ENCODE results near the gene FAM81A.

Gene FAM81A

DNA sequence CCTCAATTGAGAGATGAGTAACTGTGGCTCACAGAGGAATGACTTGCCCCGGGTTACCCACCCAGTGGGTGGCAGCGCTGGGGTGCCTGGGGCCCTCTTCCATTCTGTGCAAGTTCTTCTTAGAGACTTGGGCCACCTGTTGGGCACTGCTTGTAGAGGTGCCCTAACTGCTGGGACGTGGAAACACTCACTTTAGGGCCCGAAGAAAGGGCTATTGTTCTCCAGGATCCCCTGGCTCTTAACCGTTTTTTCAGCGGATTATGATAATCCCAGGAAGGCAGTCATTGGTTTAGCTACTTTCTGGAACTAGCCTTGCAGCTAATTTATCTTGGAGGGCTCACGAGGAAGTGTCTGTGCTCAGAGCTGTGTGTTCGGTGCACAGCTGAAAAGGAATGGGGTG lies 107.6 kb downstream of the FAM81A start:
- DNase-seq = no peak

DNA sequence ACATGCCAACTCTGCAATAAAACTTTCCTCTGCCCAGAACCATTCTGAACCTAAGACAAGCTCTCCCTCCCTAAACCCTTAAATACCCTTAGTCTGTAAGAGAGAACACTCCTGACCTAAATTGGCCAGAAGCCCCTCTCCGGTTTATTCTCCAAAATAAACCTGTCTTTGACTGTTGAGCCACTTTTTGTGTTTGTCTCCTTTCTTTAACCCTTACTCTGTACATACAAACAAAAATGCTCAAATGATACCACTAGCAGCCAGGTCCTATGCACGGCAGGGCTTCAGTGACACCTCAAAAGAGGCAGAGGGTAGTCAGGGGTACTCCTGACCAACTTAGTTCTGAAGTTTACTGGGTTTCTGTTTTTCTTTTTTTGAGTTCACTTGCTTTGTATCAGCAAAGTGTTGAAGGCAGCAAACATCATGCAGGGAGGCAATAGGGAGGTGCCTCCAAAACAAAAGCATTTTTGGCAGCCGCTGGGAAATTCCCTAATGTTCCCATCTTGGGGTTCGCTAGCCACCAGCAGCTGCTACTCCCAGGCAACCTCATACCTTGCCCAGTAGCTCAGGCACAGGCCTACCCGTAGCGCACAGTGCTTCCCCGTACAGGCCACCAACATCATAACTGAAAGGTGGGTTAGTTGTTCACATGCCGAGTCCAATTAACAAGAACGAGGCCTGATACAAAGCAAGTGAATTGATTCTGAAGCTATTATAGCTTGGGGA lies 110.7 kb downstream of the FAM81A start:
- no peak for DNase-seq

DNA sequence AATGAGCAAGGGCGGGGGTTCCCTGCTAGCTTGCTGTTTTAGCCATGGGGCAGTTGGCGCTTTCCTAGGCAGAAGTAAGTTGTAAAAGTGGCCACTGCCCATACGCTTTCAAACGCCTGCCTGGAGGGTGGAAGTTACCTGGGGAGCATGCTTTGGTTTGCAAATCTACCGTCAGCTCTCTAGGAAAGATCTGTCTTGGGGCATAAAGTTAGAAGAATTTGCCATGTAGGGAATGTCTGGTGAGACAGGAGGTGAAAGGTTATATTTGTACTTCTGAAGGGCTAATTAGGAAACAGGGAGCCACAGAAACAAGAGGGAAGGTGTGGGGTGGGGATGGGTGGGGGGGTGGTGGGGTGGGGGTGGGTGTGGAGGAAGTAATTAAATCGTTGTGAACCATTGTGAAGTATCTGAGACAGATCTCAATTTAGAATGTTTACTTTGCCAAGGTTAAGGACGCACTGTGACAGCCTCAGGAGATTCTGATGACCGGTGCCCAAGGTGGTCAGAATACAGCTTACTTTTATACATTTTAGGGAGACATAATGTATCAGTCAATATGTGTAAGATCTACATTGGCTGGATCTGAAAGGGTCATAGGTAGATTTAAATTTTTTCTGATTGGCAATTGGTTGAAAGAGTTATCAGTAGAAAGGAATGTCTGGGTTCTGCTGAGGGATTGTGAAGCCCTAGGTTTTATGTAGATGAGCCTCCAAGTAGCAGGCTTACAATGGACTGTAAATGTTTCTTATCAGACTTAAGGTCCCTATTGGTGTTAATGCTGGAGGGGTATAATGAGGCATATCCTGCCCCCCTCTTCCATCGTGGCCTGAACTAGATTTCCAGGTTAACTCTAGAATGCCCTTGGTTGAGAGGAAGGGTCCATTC lies 111.6 kb downstream of the FAM81A start:
- DNase-seq = no peak

DNA sequence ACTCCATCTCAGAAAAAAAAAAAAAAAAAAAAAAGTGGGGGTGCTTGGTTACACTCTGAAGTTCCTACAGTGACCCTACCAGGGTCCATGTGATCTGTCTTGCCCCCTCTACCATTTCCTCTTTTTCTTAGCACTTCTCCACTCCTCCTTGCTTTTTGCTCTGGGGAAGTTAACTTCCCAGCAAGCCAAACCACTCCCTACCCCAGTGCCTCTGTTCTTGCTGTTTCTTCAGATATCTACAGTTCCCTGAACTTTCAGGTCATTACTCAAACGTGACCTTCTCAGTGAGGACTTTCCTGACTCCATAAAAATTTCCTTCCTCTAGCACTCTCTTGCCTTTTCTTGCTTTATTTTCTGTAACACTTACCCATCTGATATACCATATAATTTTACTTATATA lies 112.5 kb downstream of the FAM81A start:
- no peak for DNase-seq

DNA sequence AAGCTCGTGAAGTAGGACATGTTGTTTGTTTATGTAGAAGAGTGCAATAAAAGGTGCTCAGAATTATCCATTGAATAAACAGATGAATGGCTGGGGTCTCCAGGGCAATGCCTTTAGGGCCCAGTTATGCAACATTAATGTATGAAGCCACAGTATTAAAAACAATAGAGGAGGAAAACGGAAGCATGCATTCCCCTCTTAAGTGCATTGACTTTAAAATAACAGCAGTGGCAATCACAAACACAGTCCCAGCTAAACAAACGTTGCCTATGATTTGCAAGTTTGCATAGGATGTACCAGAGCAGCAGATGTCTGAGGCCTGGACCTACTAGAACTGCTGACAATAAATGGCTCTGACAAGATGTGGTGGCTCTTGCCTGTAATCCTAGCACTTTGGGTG lies 113.0 kb downstream of the FAM81A start:
- no peak for DNase-seq

DNA sequence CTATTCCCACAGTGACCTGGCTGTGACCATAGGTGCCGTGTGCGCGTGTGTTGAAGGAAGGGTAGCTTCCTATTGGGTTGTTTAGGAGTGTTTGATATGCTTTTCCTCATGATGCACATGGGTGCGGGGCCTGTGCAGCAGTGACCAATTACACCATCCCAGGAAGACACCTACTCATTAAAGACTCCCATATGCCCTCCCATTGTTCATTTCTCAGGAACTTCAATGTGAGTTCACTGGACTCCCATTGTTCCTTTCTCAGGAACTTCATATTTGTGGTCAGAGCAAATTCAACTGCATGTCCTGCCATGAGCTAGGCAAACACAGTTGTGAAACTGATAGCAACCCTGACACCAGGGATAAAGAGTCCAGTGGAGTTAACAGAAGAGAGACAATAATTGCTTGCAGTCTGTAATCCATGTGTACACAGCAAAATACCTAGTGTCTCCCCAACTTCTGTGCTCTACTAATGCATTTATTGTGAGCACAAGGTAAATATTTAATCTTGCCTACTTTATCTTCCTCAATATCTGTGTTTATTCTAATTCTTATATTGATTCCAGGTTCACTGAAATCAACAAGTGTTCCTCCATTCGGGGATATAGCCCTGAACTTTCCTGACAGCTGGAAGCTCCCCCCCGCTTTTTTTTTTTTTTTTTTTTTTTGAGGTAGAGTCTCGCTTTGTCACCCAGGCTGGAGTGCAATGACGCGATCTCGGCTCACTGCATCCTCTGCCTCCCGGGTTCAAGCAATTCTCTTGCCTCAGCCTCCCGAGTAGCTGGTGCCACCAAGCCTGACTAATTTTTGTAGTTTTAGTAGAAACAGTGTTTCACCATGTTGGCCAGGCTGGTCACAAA lies 116.1 kb downstream of the FAM81A start:
- DNase-seq = no peak

GRCh38 chr15:59555696-59556095 lies 117.7 kb downstream of the FAM81A start:
- DNase-seq = no peak

DNA sequence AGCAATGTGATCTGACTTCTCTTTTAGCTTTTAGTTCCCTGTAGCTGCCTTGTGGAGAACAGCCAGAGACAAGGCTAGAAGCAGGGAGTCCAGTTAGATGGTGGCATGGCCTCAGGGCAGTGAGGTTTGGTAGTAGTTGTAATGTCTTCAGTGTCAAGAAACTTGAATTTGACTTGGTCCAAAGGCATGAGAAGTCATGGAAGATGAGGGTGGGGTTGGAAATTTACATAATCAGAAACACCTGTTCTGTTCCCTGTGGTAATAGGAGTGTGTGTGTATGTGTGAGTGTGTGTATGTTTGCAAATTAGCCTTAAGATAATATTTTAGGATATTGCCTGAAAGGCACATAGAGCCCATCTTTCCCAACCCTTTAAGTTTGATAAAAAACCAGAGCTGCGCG lies 118.4 kb downstream of the FAM81A start:
- DNase-seq = no peak

DNA sequence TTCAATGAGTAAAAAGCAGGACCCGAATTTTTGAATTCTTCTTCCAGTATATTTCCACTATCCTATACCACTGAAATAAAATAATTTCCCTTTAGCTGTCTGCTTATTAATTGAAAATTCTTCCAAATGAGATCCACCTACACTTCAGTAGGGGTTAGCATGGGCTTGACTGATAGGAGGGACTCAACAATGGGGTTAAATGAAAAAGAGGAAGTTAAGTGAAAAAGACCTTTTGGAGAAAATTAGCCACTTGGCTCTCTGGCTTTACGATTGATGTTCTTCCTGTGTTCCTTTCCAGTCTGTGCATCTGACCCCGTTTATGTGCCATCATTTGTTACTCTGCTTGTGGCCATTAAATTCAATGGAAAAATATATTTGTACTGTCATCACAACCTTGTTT lies 119.6 kb downstream of the FAM81A start:
- no peak for DNase-seq

DNA sequence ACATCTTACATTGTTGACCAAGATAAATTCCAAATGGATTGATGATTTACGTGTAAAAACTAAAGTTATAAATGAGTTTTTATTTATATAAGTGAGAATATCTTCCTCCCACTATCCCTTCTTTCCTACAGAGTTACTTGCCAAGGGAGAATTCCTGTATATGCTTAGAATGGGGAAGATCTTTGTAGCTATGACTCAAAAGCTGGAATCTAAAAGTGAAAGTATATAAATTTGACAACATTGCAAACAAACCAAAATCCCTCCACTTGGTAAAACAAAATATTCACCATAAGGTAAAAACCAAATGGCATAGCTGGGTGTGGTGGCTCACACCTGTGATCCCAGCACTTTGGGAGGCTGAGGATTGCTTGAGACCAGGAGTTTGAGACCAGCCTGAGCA lies 120.9 kb downstream of the FAM81A start:
- no peak for DNase-seq

GRCh38 chr15:59561547-59561946 lies 123.6 kb downstream of the FAM81A start:
- no peak for DNase-seq

DNA sequence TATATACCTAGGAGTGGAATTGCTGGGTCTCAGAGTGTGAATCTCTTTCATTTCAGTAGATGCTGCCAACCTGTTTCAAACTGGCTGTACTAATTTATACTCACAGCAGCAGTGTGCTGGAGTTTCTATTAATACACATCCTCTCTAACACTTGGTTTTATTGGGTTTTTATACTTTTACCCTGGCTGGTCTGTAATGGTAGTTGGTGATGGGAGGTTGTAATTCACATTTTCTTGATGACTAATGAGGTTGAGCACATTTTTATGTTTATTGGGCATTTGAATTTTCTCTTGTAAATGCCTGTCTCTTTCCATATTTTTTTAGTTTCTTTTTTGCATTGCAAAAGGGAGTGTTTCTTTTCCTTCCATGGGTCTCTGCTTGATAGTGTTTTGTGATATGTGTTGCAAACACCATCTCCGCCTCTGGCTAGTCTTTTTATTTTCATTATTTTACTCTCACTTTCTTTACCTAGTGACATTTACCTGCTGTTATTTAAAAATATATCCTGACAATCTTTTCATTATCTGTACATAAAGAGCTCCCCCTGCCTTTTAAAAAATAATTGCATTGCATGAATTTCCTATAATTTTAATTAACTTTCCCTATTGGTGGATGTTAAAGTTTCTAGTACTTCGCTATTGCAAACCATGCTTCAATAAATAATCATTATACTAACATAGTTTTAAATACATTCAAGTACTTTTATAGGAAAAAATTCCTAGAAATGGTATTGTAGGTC lies 124.6 kb downstream of the FAM81A start:
- DNase-seq = no peak

DNA sequence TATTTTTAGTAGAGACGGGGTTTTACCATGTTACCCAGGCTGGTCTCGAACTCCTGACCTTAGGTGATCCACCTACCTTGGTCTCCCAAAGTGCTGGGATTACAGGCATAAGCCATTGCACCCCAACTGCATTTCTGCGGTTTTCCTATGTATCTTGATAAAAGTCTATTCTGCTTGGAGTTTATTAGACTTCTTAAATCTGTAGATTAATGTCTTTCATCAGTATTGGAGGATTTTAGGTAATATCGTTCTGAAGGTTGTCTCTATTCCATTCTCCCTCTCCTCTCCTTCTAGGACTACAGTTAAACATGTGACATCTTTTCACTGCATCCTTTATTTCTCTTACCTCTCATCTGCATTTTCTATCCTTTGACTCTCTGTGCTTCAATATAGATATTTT lies 127.3 kb downstream of the FAM81A start:
- DNase-seq = no peak

DNA sequence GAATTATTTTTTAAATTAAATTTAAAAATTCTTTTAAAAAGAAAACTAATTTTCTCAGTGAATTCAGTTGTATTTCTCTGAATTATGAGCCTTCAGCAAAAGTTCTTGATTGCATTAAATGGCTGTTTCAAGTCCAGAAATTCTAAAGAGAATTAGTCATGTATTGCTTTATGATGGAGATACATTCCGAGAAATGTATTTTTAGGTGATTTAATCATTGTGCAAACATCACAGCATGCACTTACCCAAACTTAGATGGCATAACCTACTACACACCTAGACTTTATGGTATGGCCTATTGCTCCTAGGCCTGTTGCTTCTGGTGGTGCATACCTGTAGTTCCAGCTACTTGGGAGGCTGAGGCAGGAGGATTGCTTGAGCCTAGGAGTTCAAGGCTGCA lies 129.3 kb downstream of the FAM81A start:
- DNase-seq = no peak

GRCh38 chr15:59569477-59569876 lies 131.5 kb downstream of the FAM81A start:
- no peak for DNase-seq

DNA sequence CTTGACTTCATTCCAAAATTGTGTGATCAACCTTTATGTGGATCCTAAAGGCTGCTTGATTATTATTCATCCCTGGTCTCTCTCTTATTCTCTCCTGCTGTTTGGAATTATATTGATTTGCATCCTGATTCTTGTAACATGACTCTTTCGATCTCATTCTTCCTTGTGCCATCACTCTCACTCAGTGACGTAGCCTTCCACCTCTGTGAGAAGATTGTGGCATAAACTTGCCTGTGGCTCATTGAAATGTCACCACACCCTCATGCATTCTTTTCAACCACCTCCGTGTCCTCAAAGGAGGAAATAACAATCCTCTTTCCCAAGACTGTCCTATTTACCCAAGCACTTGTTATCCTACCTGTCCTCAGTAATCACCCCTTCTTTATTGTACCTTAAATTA lies 132.3 kb downstream of the FAM81A start:
- no peak for DNase-seq

GRCh38 chr15:59571606-59572005 lies 133.6 kb downstream of the FAM81A start:
- DNase-seq = no peak

All from CD4-positive, alpha-beta T cell treated with Interleukin-17A for 4 hours (primary cell).